ENCODE measurements around the gene HDAC1.

GRCh38 chr1:32335535-32335789, 43.6 kb downstream of the HDAC1 start:
- TF ChIP-seq CTCF (IDR thresholded peaks at IDR 0.05; ENCODE audit: low read depth, low read length, poor library complexity, severe bottlenecking) (no peak), EZH2phosphoT487 (IDR thresholded peaks at IDR 0.05; ENCODE audit: borderline replicate concordance, low read length) (no peak)
